Transverse colon (tissue), 4 donors: ENCODE measurements around the gene PPP2R2C.

ENCODE experiments used
- POLR2A ChIP-seq: fragments of 450-650 bp; IDR thresholded peaks from one replicate; pipeline ENCODE4 v1.6.1; 2016; ENCODE audit warnings: antibody characterized with exemption, mild to moderate bottlenecking, moderate library complexity
- POLR2AphosphoS5 ChIP-seq, 3 donors: sonication (generic); formaldehyde crosslinking; IDR thresholded peaks; one replicate each; pipeline ENCODE4 v1.6.1; 2016; ENCODE audit warnings: antibody characterized with exemption in 3 of 3
- TF ChIP-seq, protein P1 (sequence below), 5 experiments: fragments of 200-600 bp in 3 of 5; fragments of 450-650 bp in 2 of 5; sonication (generic) in 3 of 5; IDR thresholded peaks; 1 replicate in 2 of 5; 2 replicates in 3 of 5; pipeline ENCODE4 v1.5.1; 2016 to 2017; ENCODE audit warnings: antibody characterized with exemption in 5 of 5, inconsistent platforms in 3 of 5, mild to moderate bottlenecking in 2 of 5, moderate library complexity in 1 of 5

DNA sequence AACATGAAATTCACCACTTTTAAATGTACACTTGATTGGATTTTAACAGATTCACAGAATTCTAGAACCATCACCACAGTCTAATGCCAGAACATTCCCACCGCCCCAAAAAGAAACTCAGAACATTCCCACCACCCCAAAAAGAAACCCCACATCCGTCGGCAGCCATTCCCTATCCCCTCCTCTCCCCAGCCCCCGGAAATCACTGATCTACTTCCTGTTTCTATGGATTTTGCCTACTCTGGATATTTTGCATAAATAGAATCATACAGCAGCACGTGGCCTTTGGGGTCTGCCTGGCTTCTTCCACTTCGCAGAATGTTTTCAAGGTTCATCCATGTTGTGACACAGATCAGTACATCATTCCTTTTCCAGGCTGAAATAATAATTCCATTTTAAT lies 79.3 kb downstream of the PPP2R2C start:
- TF ChIP-seq POLR2A, result no peak
- no peak for TF ChIP-seq POLR2AphosphoS5 (IDR thresholded peaks at IDR 0.05)
- TF ChIP-seq, protein P1, sequence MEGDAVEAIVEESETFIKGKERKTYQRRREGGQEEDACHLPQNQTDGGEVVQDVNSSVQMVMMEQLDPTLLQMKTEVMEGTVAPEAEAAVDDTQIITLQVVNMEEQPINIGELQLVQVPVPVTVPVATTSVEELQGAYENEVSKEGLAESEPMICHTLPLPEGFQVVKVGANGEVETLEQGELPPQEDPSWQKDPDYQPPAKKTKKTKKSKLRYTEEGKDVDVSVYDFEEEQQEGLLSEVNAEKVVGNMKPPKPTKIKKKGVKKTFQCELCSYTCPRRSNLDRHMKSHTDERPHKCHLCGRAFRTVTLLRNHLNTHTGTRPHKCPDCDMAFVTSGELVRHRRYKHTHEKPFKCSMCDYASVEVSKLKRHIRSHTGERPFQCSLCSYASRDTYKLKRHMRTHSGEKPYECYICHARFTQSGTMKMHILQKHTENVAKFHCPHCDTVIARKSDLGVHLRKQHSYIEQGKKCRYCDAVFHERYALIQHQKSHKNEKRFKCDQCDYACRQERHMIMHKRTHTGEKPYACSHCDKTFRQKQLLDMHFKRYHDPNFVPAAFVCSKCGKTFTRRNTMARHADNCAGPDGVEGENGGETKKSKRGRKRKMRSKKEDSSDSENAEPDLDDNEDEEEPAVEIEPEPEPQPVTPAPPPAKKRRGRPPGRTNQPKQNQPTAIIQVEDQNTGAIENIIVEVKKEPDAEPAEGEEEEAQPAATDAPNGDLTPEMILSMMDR (IDR thresholded peaks at IDR 0.05), result no peak
